HG02840 (cell line): ENCODE measurements around the gene SMURF1.

Source experiments
- ATAC-seq: cut with Tn5 transposase; IDR thresholded peaks from one replicate; pipeline ENCODE4 v1.9.1; 2021; ENCODE audit warnings: mild to moderate bottlenecking, moderate library complexity, moderate number of reproducible peaks; ENCODE audit not compliant: unreplicated experiment, low FRiP score

SMURF1 gene

GRCh38 chr7:99142727-99143520 is 984 bp downstream of the SMURF1 start:
- no peak for ATAC-seq

- no peak for ATAC-seq
Measured at GRCh38 chr7:99141841-99142726, 1.8 kb downstream of the SMURF1 start.

GRCh38 chr7:99141334-99141733 is 2.6 kb downstream of the SMURF1 start:
- ATAC-seq = no peak

GRCh38 chr7:99140813-99141212 is 3.1 kb downstream of the SMURF1 start:
- no peak for ATAC-seq

GRCh38 chr7:99139036-99139435 is 4.9 kb downstream of the SMURF1 start:
- no peak for ATAC-seq

GRCh38 chr7:99137411-99138180 is 6.3 kb downstream of the SMURF1 start:
- no peak for ATAC-seq

GRCh38 chr7:99135938-99136337 is 8.0 kb downstream of the SMURF1 start:
- ATAC-seq = no peak

- ATAC-seq = no peak
Measured at GRCh38 chr7:99133766-99134564, 9.9 kb downstream of the SMURF1 start.

GRCh38 chr7:99132595-99133321 is 11.2 kb downstream of the SMURF1 start:
- ATAC-seq = no peak

GRCh38 chr7:99131290-99131689 is 12.6 kb downstream of the SMURF1 start:
- no peak for ATAC-seq

- no peak for ATAC-seq
Measured at GRCh38 chr7:99129536-99129935, 14.4 kb downstream of the SMURF1 start.

GRCh38 chr7:99129001-99129400 is 14.9 kb downstream of the SMURF1 start:
- no peak for ATAC-seq

- ATAC-seq = no peak
Measured at GRCh38 chr7:99128076-99128950, 15.6 kb downstream of the SMURF1 start.

- no peak for ATAC-seq
Measured at GRCh38 chr7:99127636-99128035, 16.3 kb downstream of the SMURF1 start.

- no peak for ATAC-seq
Measured at GRCh38 chr7:99126921-99127553, 16.9 kb downstream of the SMURF1 start.

GRCh38 chr7:99125505-99125865 is 18.4 kb downstream of the SMURF1 start:
- no peak for ATAC-seq

- no peak for ATAC-seq
Measured at GRCh38 chr7:99124751-99125504, 19.0 kb downstream of the SMURF1 start.
